GM12878 (cell line): ENCODE measurements around the gene ATP8A1. TPM values are rescaled to one million over a fixed set of nuclear protein-coding genes. Genes with fewer than 3 reads are reported as not detected.

Experiments
- ATAC-seq: fragments of 200-7000 bp; cut with Tn5 transposase; 3 replicates; pipeline ENCODE4 v1.9.1; 2020; ENCODE audit warnings: mild to moderate bottlenecking, moderate library complexity
- BruUV-seq: library from RNA; stranded (reverse); fragments of 400-500 nt; replicated peaks from 2 replicates; lab custom pipeline; 2021; lab: Mats Ljungman, UMichigan
- CTCF ChIA-PET: fragments of 300-600 bp; sonication (Branson Sonifier 250); formaldehyde crosslinking; extraction: SDS; loops from one replicate; lab custom pipeline; 2021; ENCODE audit warnings: inconsistent platforms; lab: Yijun Ruan, JAX
- POLR2A ChIA-PET: fragments of 350-600 bp; formaldehyde crosslinking; extraction: SDS; loops from one replicate; lab custom pipeline; 2021; ENCODE audit warnings: inconsistent platforms; lab: Charles Lee
- RAD21 ChIA-PET: fragments of 300-600 bp; sonication (Branson Sonifier 250); formaldehyde crosslinking; loops from one replicate; lab custom pipeline; 2023; ENCODE audit warnings: antibody characterized with exemption; ENCODE audit not compliant: unreplicated experiment; lab: Charles Lee
- SMC1A ChIA-PET: fragments of 300-600 bp; sonication (Branson Sonifier 250); formaldehyde crosslinking; loops from one replicate; lab custom pipeline; 2023; ENCODE audit not compliant: unreplicated experiment, uncharacterized antibody; lab: Charles Lee
- DNase-seq: peaks from one replicate; pipeline ENCODE4 v3.0.0-alpha.2; 2011; ENCODE audit warnings: low read depth, low spot score
- FAIRE-seq: peaks from 3 replicates; lab custom pipeline; 2011; peaks lifted over from hg19 to GRCh38; lab: Jason Lieb, UNC
- H2AFZ ChIP-seq: 2 replicates; pipeline ENCODE4 v1.6.0; 2011; ENCODE audit warnings: low read depth, low read length, control low read depth; ENCODE audit not compliant: control insufficient read depth
- H3K27ac ChIP-seq: 2 replicates; pipeline ENCODE4 v1.5.1; 2011; ENCODE audit warnings: control low read depth; ENCODE audit not compliant: control insufficient read depth, insufficient read depth
- H3K27me3 ChIP-seq, 2 experiments: replicated peaks in 1 of 2; 2 replicates each; pipeline versions ENCODE4 v1.6.0 to v1.6.1; 2011; ENCODE audit warnings: low read length in 1 of 2; ENCODE audit not compliant: control insufficient read depth in 2 of 2, insufficient read depth in 2 of 2
- H3K36me3 ChIP-seq, 2 experiments: 2 replicates each; pipeline ENCODE4 v1.5.1; 2011; ENCODE audit warnings: low read length in 1 of 2; ENCODE audit not compliant: control insufficient read depth in 2 of 2, insufficient read depth in 2 of 2
- H3K4me1 ChIP-seq: 2 replicates; pipeline ENCODE4 v1.6.1; 2011; ENCODE audit warnings: mild to moderate bottlenecking, low read length, moderate library complexity, mixed read lengths; ENCODE audit not compliant: control insufficient read depth, insufficient read depth
- H3K4me2 ChIP-seq: 2 replicates; pipeline ENCODE4 v1.6.0; 2011; ENCODE audit warnings: control low read depth; ENCODE audit not compliant: control insufficient read depth, insufficient read depth
- H3K4me3 ChIP-seq: fragments of 200-600 bp; sonication (generic); 2 replicates; pipeline ENCODE4 v1.5.1; 2016
- H3K79me2 ChIP-seq: 2 replicates; pipeline ENCODE4 v1.6.0; 2011; ENCODE audit warnings: low read length; ENCODE audit not compliant: control insufficient read depth, insufficient read depth
- H3K9ac ChIP-seq: 2 replicates; pipeline ENCODE4 v1.8.0; 2011; ENCODE audit warnings: low read length, control low read depth, mixed read lengths; ENCODE audit not compliant: control insufficient read depth, insufficient read depth
- H3K9me3 ChIP-seq: replicated peaks from 3 replicates; pipeline ENCODE4 v1.5.1; 2011; ENCODE audit warnings: mild to moderate bottlenecking, low read length; ENCODE audit not compliant: control insufficient read depth, insufficient read depth
- H4K20me1 ChIP-seq: 2 replicates; pipeline ENCODE4 v1.6.0; 2011; ENCODE audit not compliant: control insufficient read depth, insufficient read depth
- BCL11A ChIP-seq: IDR thresholded peaks from 2 replicates; pipeline ENCODE4 v1.6.1; 2011; ENCODE audit warnings: low read depth, low read length
- BHLHE40 ChIP-seq, 2 experiments: fragments of 450-650 bp in 1 of 2; IDR thresholded peaks; 2 replicates each; pipeline ENCODE4 v1.6.1; 2011 to 2017; ENCODE audit warnings: low read depth in 2 of 2, borderline replicate concordance in 1 of 2, improper control_type of control experiment in 1 of 2, low read length in 1 of 2, mild to moderate bottlenecking in 1 of 2
- E2F4 ChIP-seq: IDR thresholded peaks from 2 replicates; pipeline ENCODE4 v1.6.1; 2012; ENCODE audit warnings: low read depth, low read length, improper control_type of control experiment
- EED ChIP-seq: sonication (generic); IDR thresholded peaks from 2 replicates; pipeline ENCODE4 v1.6.1; 2016; ENCODE audit warnings: antibody characterized with exemption, low read depth
- EZH2 ChIP-seq: IDR thresholded peaks from 2 replicates; pipeline ENCODE4 v1.6.1; 2012; ENCODE audit warnings: low read depth, mild to moderate bottlenecking, control low read depth, inconsistent platforms, low read length, borderline replicate concordance; ENCODE audit not compliant: control insufficient read depth
- FOXM1 ChIP-seq: IDR thresholded peaks from 2 replicates; pipeline ENCODE4 v1.6.1; 2012; ENCODE audit warnings: low read depth, mild to moderate bottlenecking, inconsistent platforms, low read length, moderate library complexity
- HCFC1 ChIP-seq: fragments of 150-350 bp; IDR thresholded peaks from 2 replicates; pipeline ENCODE4 v1.6.1; 2014; ENCODE audit warnings: low read length
- HDGF ChIP-seq: fragments of 450-650 bp; IDR thresholded peaks from 2 replicates; pipeline ENCODE4 v1.6.1; 2016; ENCODE audit warnings: antibody characterized with exemption
- IKZF2 ChIP-seq, 2 experiments: fragments of 450-650 bp; IDR thresholded peaks; 2 replicates each; pipeline ENCODE4 v1.6.1; 2017; ENCODE audit warnings: mild to moderate bottlenecking in 2 of 2, moderate library complexity in 2 of 2
- NR2F1 ChIP-seq: fragments of 450-650 bp; conservative IDR thresholded peaks from 2 replicates; pipeline ENCODE4 v1.6.1; 2017; ENCODE audit warnings: mild to moderate bottlenecking
- POU2F2 ChIP-seq: IDR thresholded peaks from 3 replicates; pipeline ENCODE4 v1.6.1; 2011; ENCODE audit warnings: low read depth, mild to moderate bottlenecking, low read length, borderline replicate concordance
- SIX5 ChIP-seq: IDR thresholded peaks from 2 replicates; pipeline ENCODE4 v1.6.1; 2011; ENCODE audit warnings: mild to moderate bottlenecking, low read depth, low read length, moderate library complexity; ENCODE audit not compliant: severe bottlenecking
- ZNF274 ChIP-seq: IDR thresholded peaks from one replicate; pipeline ENCODE4 v1.8.0; 2011; ENCODE audit not compliant: insufficient read length, insufficient read depth
- ZNF622 ChIP-seq: fragments of 450-650 bp; IDR thresholded peaks from 2 replicates; pipeline ENCODE4 v1.6.1; 2017; ENCODE audit warnings: mild to moderate bottlenecking, inconsistent platforms
- in situ Hi-C: fragments of 300-500 bp; cut with MboI; formaldehyde crosslinking; loops from 9 replicates; pipeline ENCODE4 v1.14.3; 2018; ENCODE audit warnings: mixed read lengths
- intact Hi-C: fragments of 100-400 bp; cut with micrococcal nuclease; formaldehyde crosslinking; loops from one replicate; pipeline ENCODE4 v1.14.2; 2022; ENCODE audit not compliant: unreplicated experiment
- polyA plus RNA-seq, 11 experiments: library from polyadenylated mRNA; depleted of rRNA in 4 of 11; unstranded in 6 of 11; stranded (reverse) in 5 of 11; fragments of >200 nt; fragmentation: Nextera tagmentation in 4 of 11; fragmentation: Illumina TruSeq in 1 of 11; extraction: Ambion mirVana in 4 of 11; extraction: Trizol in 1 of 11; gene quantifications; 1 replicate in 1 of 11; 2 replicates in 10 of 11; pipeline versions ENCODE4 v1.2.1 to v1.2.3, GENCODE V29; 2011 to 2016; ENCODE audit warnings: inconsistent platforms in 2 of 11, missing spikeins in 2 of 11, low read depth in 1 of 11
- total RNA-seq, 4 experiments: library from RNA; depleted of rRNA in 3 of 4; stranded (reverse); fragments of >200 nt in 3 of 4; fragmentation: Illumina TruSeq in 1 of 4; extraction: Trizol in 1 of 4; gene quantifications; 2 replicates each; pipeline versions ENCODE4 v1.2.1 to v1.2.3, GENCODE V29; 2013 to 2021
- TF ChIP-seq, protein P1 (sequence below): IDR thresholded peaks from 2 replicates; pipeline ENCODE4 v1.6.1; 2011; ENCODE audit warnings: mild to moderate bottlenecking, low read depth, low read length, moderate library complexity; ENCODE audit not compliant: insufficient replicate concordance
- TF ChIP-seq, protein P2 (sequence below): fragments of 450-650 bp; conservative IDR thresholded peaks from 2 replicates; pipeline ENCODE4 v1.6.1; 2017; ENCODE audit warnings: mild to moderate bottlenecking, moderate library complexity
- TF ChIP-seq, protein P3 (sequence below): fragments of 450-650 bp; IDR thresholded peaks from 2 replicates; pipeline ENCODE4 v1.6.1; 2017; ENCODE audit warnings: low read depth, mild to moderate bottlenecking, moderate library complexity

ATP8A1 gene
- total and polyA plus RNA-seq, 10 of the 15 experiments (the other 5 are each of a cell fraction or from before 2014, with no cell fraction given), result 9.0 to 116 (median 37.3) TPM

- H3K4me3 ChIP-seq, result no peak overlapping the region
- no peak for ATAC-seq
- no peak overlapping the region for H3K27ac ChIP-seq
- TF ChIP-seq IKZF2 (IDR thresholded peaks at IDR 0.05), result no peak
- TF ChIP-seq HDGF, result no peak
- TF ChIP-seq E2F4, result no peak
- TF ChIP-seq, protein P1, sequence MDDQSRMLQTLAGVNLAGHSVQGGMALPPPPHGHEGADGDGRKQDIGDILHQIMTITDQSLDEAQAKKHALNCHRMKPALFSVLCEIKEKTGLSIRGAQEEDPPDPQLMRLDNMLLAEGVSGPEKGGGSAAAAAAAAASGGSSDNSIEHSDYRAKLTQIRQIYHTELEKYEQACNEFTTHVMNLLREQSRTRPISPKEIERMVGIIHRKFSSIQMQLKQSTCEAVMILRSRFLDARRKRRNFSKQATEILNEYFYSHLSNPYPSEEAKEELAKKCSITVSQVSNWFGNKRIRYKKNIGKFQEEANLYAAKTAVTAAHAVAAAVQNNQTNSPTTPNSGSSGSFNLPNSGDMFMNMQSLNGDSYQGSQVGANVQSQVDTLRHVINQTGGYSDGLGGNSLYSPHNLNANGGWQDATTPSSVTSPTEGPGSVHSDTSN, result no peak
- TF ChIP-seq, protein P2, sequence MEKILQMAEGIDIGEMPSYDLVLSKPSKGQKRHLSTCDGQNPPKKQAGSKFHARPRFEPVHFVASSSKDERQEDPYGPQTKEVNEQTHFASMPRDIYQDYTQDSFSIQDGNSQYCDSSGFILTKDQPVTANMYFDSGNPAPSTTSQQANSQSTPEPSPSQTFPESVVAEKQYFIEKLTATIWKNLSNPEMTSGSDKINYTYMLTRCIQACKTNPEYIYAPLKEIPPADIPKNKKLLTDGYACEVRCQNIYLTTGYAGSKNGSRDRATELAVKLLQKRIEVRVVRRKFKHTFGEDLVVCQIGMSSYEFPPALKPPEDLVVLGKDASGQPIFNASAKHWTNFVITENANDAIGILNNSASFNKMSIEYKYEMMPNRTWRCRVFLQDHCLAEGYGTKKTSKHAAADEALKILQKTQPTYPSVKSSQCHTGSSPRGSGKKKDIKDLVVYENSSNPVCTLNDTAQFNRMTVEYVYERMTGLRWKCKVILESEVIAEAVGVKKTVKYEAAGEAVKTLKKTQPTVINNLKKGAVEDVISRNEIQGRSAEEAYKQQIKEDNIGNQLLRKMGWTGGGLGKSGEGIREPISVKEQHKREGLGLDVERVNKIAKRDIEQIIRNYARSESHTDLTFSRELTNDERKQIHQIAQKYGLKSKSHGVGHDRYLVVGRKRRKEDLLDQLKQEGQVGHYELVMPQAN, result no peak
- TF ChIP-seq FOXM1, result no peak
- no peak for TF ChIP-seq ZNF274
- no peak for TF ChIP-seq NR2F1
- TF ChIP-seq BCL11A, result no peak
- TF ChIP-seq POU2F2, result no peak
- no peak for TF ChIP-seq HCFC1
- no peak for TF ChIP-seq EZH2
- no peak for TF ChIP-seq BHLHE40 (IDR thresholded peaks at IDR 0.05; ENCODE audit: borderline replicate concordance in 1 of 2, low read depth in 2 of 2, low read length in 1 of 2)
- TF ChIP-seq, protein P3, sequence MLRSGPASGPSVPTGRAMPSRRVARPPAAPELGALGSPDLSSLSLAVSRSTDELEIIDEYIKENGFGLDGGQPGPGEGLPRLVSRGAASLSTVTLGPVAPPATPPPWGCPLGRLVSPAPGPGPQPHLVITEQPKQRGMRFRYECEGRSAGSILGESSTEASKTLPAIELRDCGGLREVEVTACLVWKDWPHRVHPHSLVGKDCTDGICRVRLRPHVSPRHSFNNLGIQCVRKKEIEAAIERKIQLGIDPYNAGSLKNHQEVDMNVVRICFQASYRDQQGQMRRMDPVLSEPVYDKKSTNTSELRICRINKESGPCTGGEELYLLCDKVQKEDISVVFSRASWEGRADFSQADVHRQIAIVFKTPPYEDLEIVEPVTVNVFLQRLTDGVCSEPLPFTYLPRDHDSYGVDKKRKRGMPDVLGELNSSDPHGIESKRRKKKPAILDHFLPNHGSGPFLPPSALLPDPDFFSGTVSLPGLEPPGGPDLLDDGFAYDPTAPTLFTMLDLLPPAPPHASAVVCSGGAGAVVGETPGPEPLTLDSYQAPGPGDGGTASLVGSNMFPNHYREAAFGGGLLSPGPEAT, result no peak
- no peak for TF ChIP-seq EED
- no peak for TF ChIP-seq SIX5
- TF ChIP-seq ZNF622, result no peak
- H4K20me1 ChIP-seq, result no peaks in the 10 kb centered on the region
- no TSS peak for BruUV-seq
- no peak overlapping the region for H3K9ac ChIP-seq
- H3K79me2 ChIP-seq, result no peaks in the 10 kb centered on the region
- ChIA-PET CTCF (no interaction called here), SMC1A (no interaction called here), POLR2A (no interaction called here), RAD21 (no interaction called here)
- H3K9me3 ChIP-seq, result no peaks in the 10 kb centered on the region
- DNase-seq, result no peak
- in situ Hi-C loops, result no loop called here
- no peaks in the 10 kb centered on the region for H3K27me3 ChIP-seq
- intact Hi-C loops, result no loop called here
- H3K4me1 ChIP-seq, result no peaks in the 10 kb centered on the region
- no peak for FAIRE-seq
- H2AFZ ChIP-seq, result no peak overlapping the region
- H3K36me3 ChIP-seq, result no peaks in the 10 kb centered on the region
- H3K4me2 ChIP-seq, result no peak overlapping the region
These were observed 292.4 kb downstream of the ATP8A1 start for GRCh38 chr4:42364266-42365053.
